Loucy (cell line): ENCODE measurements around the gene ZSWIM2.

Experiments
- H2AFZ ChIP-seq: fragments of 200-600 bp; sonication (generic); 2 replicates; pipeline ENCODE4 v1.6.0; 2016; ENCODE audit warnings: antibody characterized with exemption, mild to moderate bottlenecking, low read length, moderate library complexity
- H3F3A ChIP-seq: fragments of 200-600 bp; 2 replicates; pipeline ENCODE4 v1.6.0; 2016; ENCODE audit warnings: antibody characterized with exemption, low read depth, mild to moderate bottlenecking
- H3K27me3 ChIP-seq: fragments of 200-600 bp; sonication (generic); 2 replicates; pipeline ENCODE4 v1.6.1; 2014; ENCODE audit warnings: low read length, mild to moderate bottlenecking; ENCODE audit not compliant: insufficient read depth, poor library complexity, severe bottlenecking
- H3K36me3 ChIP-seq: fragments of 200-600 bp; sonication (generic); 2 replicates; pipeline ENCODE4 v1.6.1; 2016; ENCODE audit warnings: low read length; ENCODE audit not compliant: insufficient read depth
- H3K4me1 ChIP-seq: fragments of 200-600 bp; sonication (generic); 2 replicates; pipeline ENCODE4 v1.5.1; 2014; ENCODE audit warnings: low read length, mild to moderate bottlenecking; ENCODE audit not compliant: insufficient read depth, poor library complexity, severe bottlenecking
- H3K4me2 ChIP-seq: fragments of 200-600 bp; sonication (generic); 2 replicates; pipeline ENCODE4 v1.6.0; 2014; ENCODE audit warnings: antibody characterized with exemption, low read length, low read depth, mild to moderate bottlenecking; ENCODE audit not compliant: poor library complexity, severe bottlenecking
- H3K4me3 ChIP-seq: fragments of 200-600 bp; sonication (generic); 2 replicates; pipeline ENCODE4 v1.5.1; 2014; ENCODE audit warnings: low read length, mild to moderate bottlenecking, mixed read lengths; ENCODE audit not compliant: poor library complexity, severe bottlenecking
- H3K79me2 ChIP-seq: fragments of 200-600 bp; sonication (generic); 2 replicates; pipeline ENCODE4 v1.6.1; 2014; ENCODE audit warnings: low read length; ENCODE audit not compliant: insufficient read depth
- H3K9ac ChIP-seq: fragments of 200-600 bp; sonication (generic); 2 replicates; pipeline ENCODE4 v1.6.0; 2014; ENCODE audit warnings: mild to moderate bottlenecking, low read depth, low read length, moderate library complexity; ENCODE audit not compliant: poor library complexity, severe bottlenecking
- H3K9me2 ChIP-seq: fragments of 200-600 bp; sonication (generic); replicated peaks from 2 replicates; pipeline ENCODE4 v1.6.1; 2016; ENCODE audit warnings: low read depth, low read length, mixed read lengths
- H3K9me3 ChIP-seq: fragments of 200-600 bp; sonication (generic); 2 replicates; pipeline ENCODE4 v1.6.1; 2014; ENCODE audit warnings: mild to moderate bottlenecking, antibody characterized with exemption, low read length, low read depth; ENCODE audit not compliant: insufficient read depth
- H4K20me1 ChIP-seq: fragments of 200-600 bp; sonication (generic); 2 replicates; pipeline ENCODE4 v1.6.0; 2014; ENCODE audit warnings: antibody characterized with exemption, low read length, mild to moderate bottlenecking; ENCODE audit not compliant: insufficient read depth, poor library complexity, severe bottlenecking
- EZH2phosphoT487 ChIP-seq: fragments of 200-600 bp; IDR thresholded peaks from 2 replicates; pipeline ENCODE4 v1.6.1; 2018; ENCODE audit warnings: antibody characterized with exemption, mild to moderate bottlenecking, moderate library complexity, borderline replicate concordance
- TF ChIP-seq, protein P1 (sequence below): fragments of 200-600 bp; sonication (generic); conservative IDR thresholded peaks from 2 replicates; pipeline ENCODE4 v1.5.1; 2014; ENCODE audit warnings: mild to moderate bottlenecking, antibody characterized with exemption, low read length

ZSWIM2 gene

DNA sequence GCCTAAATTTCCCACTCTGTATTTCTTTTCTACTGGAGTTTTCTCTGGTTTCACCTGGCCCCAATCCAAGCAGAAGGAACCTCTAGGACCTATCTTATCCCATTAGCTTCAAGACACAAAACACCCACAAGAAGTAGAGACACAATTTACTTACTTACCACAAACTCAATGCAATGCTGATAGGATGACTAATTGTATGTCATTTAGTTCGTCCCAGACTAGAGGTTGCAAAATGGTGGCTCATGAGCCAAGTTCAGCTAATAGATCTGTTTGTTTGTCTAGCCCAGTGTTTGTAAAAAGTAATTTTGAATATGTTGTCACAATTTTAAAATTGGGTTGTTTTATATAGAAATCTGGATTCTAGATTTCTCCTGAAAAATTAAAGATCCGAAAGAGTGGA is 34.7 kb upstream of the ZSWIM2 start:
- Histone ChIP-seq H3K4me1 (peaks cover 52% of the 10 kb centered on the region), H3K9me3 (peaks cover 22% of the 10 kb centered on the region; the same call in 1 of the 2 replicates), H4K20me1 (no peaks in the 10 kb centered on the region), H3F3A (peaks cover 12% of the 10 kb centered on the region), H3K4me2 (peak overlapping the region; percentile 68), H3K9ac (no peak overlapping the region), H3K79me2 (no peaks in the 10 kb centered on the region), H3K9me2 (no peaks in the 10 kb centered on the region), H3K27me3 (no peaks in the 10 kb centered on the region), H3K36me3 (no peaks in the 10 kb centered on the region), H2AFZ (no peak overlapping the region), H3K4me3 (peak overlapping the region; percentile 27)
- TF ChIP-seq, protein P1, sequence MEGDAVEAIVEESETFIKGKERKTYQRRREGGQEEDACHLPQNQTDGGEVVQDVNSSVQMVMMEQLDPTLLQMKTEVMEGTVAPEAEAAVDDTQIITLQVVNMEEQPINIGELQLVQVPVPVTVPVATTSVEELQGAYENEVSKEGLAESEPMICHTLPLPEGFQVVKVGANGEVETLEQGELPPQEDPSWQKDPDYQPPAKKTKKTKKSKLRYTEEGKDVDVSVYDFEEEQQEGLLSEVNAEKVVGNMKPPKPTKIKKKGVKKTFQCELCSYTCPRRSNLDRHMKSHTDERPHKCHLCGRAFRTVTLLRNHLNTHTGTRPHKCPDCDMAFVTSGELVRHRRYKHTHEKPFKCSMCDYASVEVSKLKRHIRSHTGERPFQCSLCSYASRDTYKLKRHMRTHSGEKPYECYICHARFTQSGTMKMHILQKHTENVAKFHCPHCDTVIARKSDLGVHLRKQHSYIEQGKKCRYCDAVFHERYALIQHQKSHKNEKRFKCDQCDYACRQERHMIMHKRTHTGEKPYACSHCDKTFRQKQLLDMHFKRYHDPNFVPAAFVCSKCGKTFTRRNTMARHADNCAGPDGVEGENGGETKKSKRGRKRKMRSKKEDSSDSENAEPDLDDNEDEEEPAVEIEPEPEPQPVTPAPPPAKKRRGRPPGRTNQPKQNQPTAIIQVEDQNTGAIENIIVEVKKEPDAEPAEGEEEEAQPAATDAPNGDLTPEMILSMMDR = no peak
- TF ChIP-seq EZH2phosphoT487 = no peak

DNA sequence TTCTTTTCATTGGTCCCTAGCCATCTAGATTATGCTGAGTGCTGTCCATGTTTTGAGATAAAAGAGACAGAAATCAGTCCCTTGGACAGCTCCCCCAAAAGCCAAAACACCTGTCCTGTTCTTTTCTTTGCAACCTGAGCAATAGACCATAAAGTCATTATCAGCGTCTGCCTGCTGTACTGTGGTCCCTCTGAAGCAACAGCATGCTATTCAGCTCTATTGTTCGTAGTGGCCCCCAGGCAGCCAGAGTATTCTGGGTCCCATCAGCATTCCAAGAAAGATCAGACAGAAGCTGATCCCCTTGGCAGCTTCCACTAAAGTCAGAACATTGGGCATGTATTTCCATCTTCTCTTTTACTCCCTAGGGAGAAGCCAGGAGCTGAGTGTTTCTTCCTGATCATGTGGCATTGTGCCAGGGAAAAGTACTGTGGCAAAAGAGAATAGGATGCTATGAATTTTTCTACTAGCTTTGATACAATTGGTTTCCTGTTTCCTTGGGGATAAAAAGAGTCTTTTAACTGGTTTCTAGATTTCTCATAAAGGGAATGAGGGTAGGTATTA is 33.6 kb upstream of the ZSWIM2 start:
- no peak overlapping the region for H2AFZ ChIP-seq
- H3K9me2 ChIP-seq = no peaks in the 10 kb centered on the region
- H4K20me1 ChIP-seq = no peaks in the 10 kb centered on the region
- peaks cover 12% of the 10 kb centered on the region for H3F3A ChIP-seq
- no peaks in the 10 kb centered on the region for H3K27me3 ChIP-seq
- H3K4me3 ChIP-seq = no peak overlapping the region
- no peak overlapping the region for H3K9ac ChIP-seq
- no peak for TF ChIP-seq EZH2phosphoT487
- TF ChIP-seq, protein P1 = no peak
- H3K4me2 ChIP-seq = no peak overlapping the region
- no peaks in the 10 kb centered on the region for H3K36me3 ChIP-seq
- H3K4me1 ChIP-seq = peaks cover 44% of the 10 kb centered on the region
- H3K79me2 ChIP-seq = no peaks in the 10 kb centered on the region
- peaks cover 22% of the 10 kb centered on the region; the same call in 1 of the 2 replicates for H3K9me3 ChIP-seq

DNA sequence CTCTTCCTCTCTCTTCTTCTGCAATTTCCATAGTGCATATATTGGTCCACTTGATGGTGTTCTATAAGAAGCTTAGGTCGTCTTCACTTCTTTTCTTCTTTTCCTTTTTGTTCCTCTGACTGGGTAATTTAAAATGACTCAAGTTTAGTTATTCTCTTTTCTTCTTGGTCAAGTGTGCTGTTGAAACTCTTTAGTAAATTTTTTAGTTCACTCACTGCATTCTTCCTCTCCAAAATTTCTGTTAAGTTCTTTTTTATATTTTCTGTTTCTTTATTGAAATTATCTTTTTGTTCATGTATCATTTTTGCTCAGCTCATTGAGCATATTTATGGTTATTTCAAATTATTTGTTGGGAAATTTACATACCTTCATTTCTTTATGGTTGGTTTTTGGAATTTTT is 32.7 kb upstream of the ZSWIM2 start:
- peaks cover 22% of the 10 kb centered on the region; the same call in 1 of the 2 replicates for H3K9me3 ChIP-seq
- no peak overlapping the region for H3K9ac ChIP-seq
- no peaks in the 10 kb centered on the region for H3K79me2 ChIP-seq
- no peaks in the 10 kb centered on the region for H3K27me3 ChIP-seq
- H3K9me2 ChIP-seq = no peaks in the 10 kb centered on the region
- H2AFZ ChIP-seq = no peak overlapping the region
- peaks cover 35% of the 10 kb centered on the region for H3K4me1 ChIP-seq
- H3K36me3 ChIP-seq = no peaks in the 10 kb centered on the region
- TF ChIP-seq, protein P1 = no peak
- no peak for TF ChIP-seq EZH2phosphoT487
- H3K4me3 ChIP-seq = no peak overlapping the region
- H3F3A ChIP-seq = peaks cover 12% of the 10 kb centered on the region
- no peak overlapping the region for H3K4me2 ChIP-seq
- H4K20me1 ChIP-seq = no peaks in the 10 kb centered on the region
